K562 (cell line): Measurements from ENCODE around the gene AIDA. TPM values are rescaled to one million over a fixed set of nuclear protein-coding genes. Genes with fewer than 3 reads are reported as not detected.

ENCODE experiments used
- ATAC-seq: fragments of 200-7000 bp; cut with Tn5 transposase; 3 replicates; pipeline ENCODE4 v1.9.1; 2020; ENCODE audit warnings: moderate library complexity
- BruUV-seq: library from RNA; stranded (reverse); fragments of 400-500 nt; replicated peaks from 2 replicates; lab custom pipeline; 2021; lab: Mats Ljungman, UMichigan
- CTCF ChIA-PET: fragments of 300-600 bp; formaldehyde crosslinking; extraction: SDS; loops from one replicate; lab custom pipeline; 2021; ENCODE audit warnings: low intra/inter-chr PET ratio; lab: Yijun Ruan, JAX
- POLR2A ChIA-PET: fragments of 300-600, 350-650 bp; sonication (Branson Sonifier 250); formaldehyde crosslinking; extraction: SDS; loops from one replicate; lab custom pipeline; 2021; ENCODE audit warnings: antibody characterized with exemption, inconsistent platforms; lab: Yijun Ruan, JAX
- DNase-seq, 4 experiments: peaks; one replicate each; pipeline versions ENCODE4 v3.0.0 to v3.0.0-alpha.2; 2011 to 2018; ENCODE audit warnings: low spot score in 3 of 4, mixed read lengths in 3 of 4; ENCODE audit errors: extremely low read depth in 1 of 4
- FAIRE-seq: peaks from 2 replicates; lab custom pipeline; 2011; peaks lifted over from hg19 to GRCh38; lab: Jason Lieb, UNC
- H2AFZ ChIP-seq: 2 replicates; pipeline ENCODE4 v1.6.0; 2011; ENCODE audit warnings: low read depth, low read length, control low read depth, inconsistent platforms
- H3K27ac ChIP-seq: fragments of 200-600 bp; 3 replicates; pipeline ENCODE4 v1.8.0; 2011; ENCODE audit warnings: low read depth, mild to moderate bottlenecking, control low read depth, inconsistent platforms, low read length, moderate library complexity, mixed read lengths; ENCODE audit errors: extremely low read depth
- H3K27me3 ChIP-seq, 2 experiments: fragments of 300-600 bp in 1 of 2; 2 replicates in 1 of 2; 3 replicates in 1 of 2; pipeline versions ENCODE4 v1.6.0 to v1.8.0; 2011; ENCODE audit warnings: inconsistent platforms in 2 of 2, low read length in 2 of 2, mild to moderate bottlenecking in 1 of 2, mixed read lengths in 1 of 2, moderate library complexity in 1 of 2; ENCODE audit not compliant: control insufficient read depth in 2 of 2, insufficient read depth in 2 of 2
- H3K36me3 ChIP-seq: fragments of 300-600 bp; 3 replicates; pipeline ENCODE4 v1.8.0; 2011; ENCODE audit warnings: mild to moderate bottlenecking, low read length, inconsistent platforms; ENCODE audit not compliant: control insufficient read depth, insufficient read depth
- H3K4me1 ChIP-seq, 2 experiments: fragments of 200-600 bp in 1 of 2; replicated peaks in 1 of 2; 2 replicates in 1 of 2; 3 replicates in 1 of 2; pipeline versions ENCODE4 v1.5.1 to v1.8.0; 2011; ENCODE audit warnings: inconsistent platforms in 2 of 2, low read length in 2 of 2, mild to moderate bottlenecking in 1 of 2, mixed read lengths in 1 of 2, moderate library complexity in 1 of 2; ENCODE audit not compliant: control insufficient read depth in 2 of 2, insufficient read depth in 2 of 2
- H3K4me2 ChIP-seq: 2 replicates; pipeline ENCODE4 v1.6.1; 2011; ENCODE audit warnings: low read length, control low read depth, inconsistent platforms, mixed read lengths; ENCODE audit not compliant: insufficient read depth
- H3K4me3 ChIP-seq: fragments of 200-600 bp; sonication (generic), shearing (Covaris generic); 2 replicates; pipeline ENCODE4 v1.5.1; 2016; ENCODE audit warnings: control low read depth, inconsistent platforms
- H3K79me2 ChIP-seq: fragments of 200-600 bp; 3 replicates; pipeline ENCODE4 v1.8.0; 2011; ENCODE audit warnings: low read length, inconsistent platforms; ENCODE audit not compliant: control insufficient read depth, insufficient read depth
- H3K9ac ChIP-seq, 2 experiments: 2 replicates each; pipeline versions ENCODE4 v1.6.0 to v1.6.1; 2011; ENCODE audit warnings: low read depth in 2 of 2, low read length in 2 of 2, control low read depth in 1 of 2, inconsistent platforms in 1 of 2, mild to moderate bottlenecking in 1 of 2, mixed read lengths in 1 of 2; ENCODE audit not compliant: insufficient read depth in 1 of 2
- H3K9me1 ChIP-seq: one replicate; pipeline ENCODE4 v1.6.0; 2011; ENCODE audit warnings: inconsistent platforms, mild to moderate bottlenecking, low read length, moderate library complexity; ENCODE audit not compliant: control insufficient read depth, insufficient read depth
- H3K9me3 ChIP-seq: replicated peaks from 2 replicates; pipeline ENCODE4 v1.5.1; 2011; ENCODE audit warnings: low read depth, low read length, inconsistent platforms; ENCODE audit not compliant: control insufficient read depth, insufficient read depth
- H4K20me1 ChIP-seq: replicated peaks from 2 replicates; pipeline ENCODE4 v1.6.1; 2011; ENCODE audit warnings: low read length, inconsistent platforms, mixed read lengths; ENCODE audit not compliant: control insufficient read depth, insufficient read depth
- ARID4B ChIP-seq: sonication (generic); formaldehyde crosslinking; IDR thresholded peaks from 2 replicates; pipeline ENCODE4 v1.8.0; 2022; ENCODE audit warnings: mild to moderate bottlenecking, missing genetic modification reagents
- BHLHE40 ChIP-seq: IDR thresholded peaks from 2 replicates; pipeline ENCODE4 v1.6.1; 2011; ENCODE audit warnings: low read length, improper control_type of control experiment
- CAMTA2 ChIP-seq: fragments of 250-450 bp; sonication (Bioruptor Pico); conservative IDR thresholded peaks from 2 replicates; pipeline ENCODE4 v1.5.1; 2022
- MTF1 ChIP-seq: fragments of 250-450 bp; sonication (Bioruptor Pico); IDR thresholded peaks from 2 replicates; pipeline ENCODE4 v1.9.0; 2021; ENCODE audit warnings: moderate library complexity, mild to moderate bottlenecking, inconsistent platforms, borderline replicate concordance
- NR4A1 ChIP-seq, 2 experiments: fragments of 250-450 bp in 1 of 2; fragments of 450-650 bp in 1 of 2; sonication (Bioruptor Pico) in 1 of 2; IDR thresholded peaks; 2 replicates each; pipeline versions ENCODE4 v1.4.0 to v1.6.1; 2016 to 2020; ENCODE audit warnings: mild to moderate bottlenecking in 2 of 2, missing compliant biosample characterization in 1 of 2, missing genetic modification characterization in 1 of 2, moderate library complexity in 1 of 2
- POLR2G ChIP-seq: fragments of 200-400 bp; formaldehyde crosslinking; IDR thresholded peaks from 2 replicates; pipeline ENCODE4 v1.6.1; 2017; ENCODE audit warnings: low read depth, mild to moderate bottlenecking, antibody characterized with exemption, low read length, moderate library complexity
- RFX5 ChIP-seq: IDR thresholded peaks from 2 replicates; pipeline ENCODE4 v1.6.1; 2011; ENCODE audit warnings: low read depth, mild to moderate bottlenecking, improper control_type of control experiment, low read length
- THAP12 ChIP-seq: fragments of 250-450 bp; sonication (Bioruptor Pico); IDR thresholded peaks from 2 replicates; pipeline ENCODE4 v1.9.0; 2021; ENCODE audit warnings: mild to moderate bottlenecking, inconsistent platforms
- ZNF263 ChIP-seq: sonication (generic); formaldehyde crosslinking; IDR thresholded peaks from 2 replicates; pipeline ENCODE4 v1.8.0; 2022; ENCODE audit warnings: mild to moderate bottlenecking, missing genetic modification reagents, borderline replicate concordance
- WGBS: fragments of 100-300 bp; shearing (Covaris generic); methylation state at CpG from one replicate; pipeline ENCODE4 v1.1.6; 2016; ENCODE audit warnings: low coverage, mixed read lengths; ENCODE audit not compliant: insufficient coverage; ENCODE audit errors: missing lambda C conversion rate; 5-methylcytosine and 5-hydroxymethylcytosine counted together
- in situ Hi-C: fragments of 300-500 bp; cut with MboI; formaldehyde crosslinking; loops from 4 replicates; pipeline ENCODE4 v1.15.0; 2018; ENCODE audit warnings: inconsistent platforms, mixed read lengths
- intact Hi-C: fragments of 100-400 bp; cut with micrococcal nuclease; formaldehyde crosslinking; loops from 2 replicates; pipeline ENCODE4 v1.14.2; 2022
- polyA plus RNA-seq, 8 experiments: library from polyadenylated mRNA; depleted of rRNA in 4 of 8; stranded (reverse) in 5 of 8; unstranded in 3 of 8; fragments of >200 nt; fragmentation: Nextera tagmentation in 2 of 8; fragmentation: Illumina TruSeq in 1 of 8; extraction: Ambion mirVana in 2 of 8; extraction: Trizol in 1 of 8; gene quantifications; 2 replicates each; pipeline versions ENCODE4 v1.2.1 to v1.2.3, GENCODE V29; 2011 to 2014; ENCODE audit warnings: inconsistent platforms in 1 of 8, missing spikeins in 1 of 8
- total RNA-seq, 7 experiments: library from RNA; depleted of rRNA in 6 of 7; stranded (reverse); fragments of >200 nt in 6 of 7; fragmentation: Illumina TruSeq in 2 of 7; extraction: Trizol in 2 of 7; gene quantifications; 2 replicates each; pipeline versions ENCODE4 v1.2.1 to v1.2.3, GENCODE V29; 2011 to 2021; ENCODE audit warnings: low replicate concordance in 1 of 7
- TF ChIP-seq, protein P1 (sequence below): sonication (generic); formaldehyde crosslinking; IDR thresholded peaks from 2 replicates; pipeline ENCODE4 v1.8.0; 2023; ENCODE audit warnings: mild to moderate bottlenecking, missing genetic modification reagents

AIDA gene
- total and polyA plus RNA-seq, 9 of the 15 experiments (the other 6 are each of a cell fraction or from before 2014, with no cell fraction given) = 18.2 to 77.9 (median 24.9) TPM

DNA sequence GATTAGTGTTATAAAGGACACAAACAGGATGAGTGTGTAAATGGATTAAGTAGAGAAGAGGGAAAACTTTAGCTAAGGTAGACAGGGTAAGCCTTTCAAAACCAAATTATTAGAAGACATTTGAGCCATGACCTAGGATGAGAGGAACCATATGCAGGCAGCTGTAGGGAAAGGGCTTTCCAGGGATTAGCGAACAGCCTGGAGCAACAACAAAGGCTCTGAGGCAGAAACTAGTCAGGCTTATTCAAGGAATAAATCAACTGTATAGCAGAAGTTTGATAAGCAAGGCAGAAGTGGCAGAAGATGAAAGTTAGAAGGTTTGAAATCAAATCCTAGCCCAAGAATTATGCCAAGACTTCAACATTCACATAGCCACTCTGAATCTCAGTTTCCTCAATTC, 21.3 kb downstream of the AIDA start (continued):
- TF ChIP-seq NR4A1 (CRISPR knock-in tag; IDR thresholded peaks at IDR 0.05) (no peak), NR4A1 (tag; IDR thresholded peaks at IDR 0.05) (no peak), MTF1 (CRISPR knock-in tag) (no peak), ZNF263 (CRISPR knock-in tag) (no peak), THAP12 (CRISPR knock-in tag) (no peak)

DNA sequence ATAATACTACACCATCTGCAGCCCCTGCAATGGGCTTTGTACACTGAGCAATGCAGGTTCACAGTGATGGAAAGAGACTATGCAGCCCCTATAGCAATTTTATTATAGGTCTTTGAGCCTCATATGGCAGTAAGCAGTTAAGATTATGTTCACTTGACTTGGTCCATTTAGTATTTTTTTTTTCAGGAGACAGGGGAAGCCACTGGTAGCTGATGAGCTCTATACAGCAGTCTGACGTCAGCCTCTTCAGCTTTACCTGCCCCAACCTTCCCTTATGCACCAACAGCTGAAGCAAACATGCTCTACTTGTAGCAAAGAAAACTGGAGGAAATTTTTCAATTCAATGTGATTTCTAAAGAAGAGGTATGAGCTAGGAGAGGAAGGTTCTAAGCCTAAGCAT, 32.2 kb downstream of the AIDA start:
- in situ Hi-C loops = no loop called here
- POLR2A ChIA-PET = interaction anchor here (0.6 to 1.0 kb wide), 2 partner anchors 14 to 101 kb away, joined by 3 read pairs; no protein-coding TSS in a partner anchor
- 73% methylated on average over 1 of the region's 1 CpG for WGBS
- TF ChIP-seq ARID4B (CRISPR knock-in tag) = no peak
- no peak for TF ChIP-seq RFX5
- no peak for TF ChIP-seq POLR2G
- no peak for TF ChIP-seq CAMTA2
- no peak for TF ChIP-seq BHLHE40
- TF ChIP-seq, protein P1, sequence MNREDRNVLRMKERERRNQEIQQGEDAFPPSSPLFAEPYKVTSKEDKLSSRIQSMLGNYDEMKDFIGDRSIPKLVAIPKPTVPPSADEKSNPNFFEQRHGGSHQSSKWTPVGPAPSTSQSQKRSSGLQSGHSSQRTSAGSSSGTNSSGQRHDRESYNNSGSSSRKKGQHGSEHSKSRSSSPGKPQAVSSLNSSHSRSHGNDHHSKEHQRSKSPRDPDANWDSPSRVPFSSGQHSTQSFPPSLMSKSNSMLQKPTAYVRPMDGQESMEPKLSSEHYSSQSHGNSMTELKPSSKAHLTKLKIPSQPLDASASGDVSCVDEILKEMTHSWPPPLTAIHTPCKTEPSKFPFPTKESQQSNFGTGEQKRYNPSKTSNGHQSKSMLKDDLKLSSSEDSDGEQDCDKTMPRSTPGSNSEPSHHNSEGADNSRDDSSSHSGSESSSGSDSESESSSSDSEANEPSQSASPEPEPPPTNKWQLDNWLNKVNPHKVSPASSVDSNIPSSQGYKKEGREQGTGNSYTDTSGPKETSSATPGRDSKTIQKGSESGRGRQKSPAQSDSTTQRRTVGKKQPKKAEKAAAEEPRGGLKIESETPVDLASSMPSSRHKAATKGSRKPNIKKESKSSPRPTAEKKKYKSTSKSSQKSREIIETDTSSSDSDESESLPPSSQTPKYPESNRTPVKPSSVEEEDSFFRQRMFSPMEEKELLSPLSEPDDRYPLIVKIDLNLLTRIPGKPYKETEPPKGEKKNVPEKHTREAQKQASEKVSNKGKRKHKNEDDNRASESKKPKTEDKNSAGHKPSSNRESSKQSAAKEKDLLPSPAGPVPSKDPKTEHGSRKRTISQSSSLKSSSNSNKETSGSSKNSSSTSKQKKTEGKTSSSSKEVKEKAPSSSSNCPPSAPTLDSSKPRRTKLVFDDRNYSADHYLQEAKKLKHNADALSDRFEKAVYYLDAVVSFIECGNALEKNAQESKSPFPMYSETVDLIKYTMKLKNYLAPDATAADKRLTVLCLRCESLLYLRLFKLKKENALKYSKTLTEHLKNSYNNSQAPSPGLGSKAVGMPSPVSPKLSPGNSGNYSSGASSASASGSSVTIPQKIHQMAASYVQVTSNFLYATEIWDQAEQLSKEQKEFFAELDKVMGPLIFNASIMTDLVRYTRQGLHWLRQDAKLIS (CRISPR knock-in tag) = no peak

More for the DNA sequence above, 32.2 kb downstream of the AIDA start:
- intact Hi-C loops = no loop called here
- no peak for ATAC-seq
- Histone ChIP-seq H3K27ac (no peak overlapping the region), H3K27me3 (no peaks in the 10 kb centered on the region), H3K4me3 (no peak overlapping the region), H3K9me1 (no peaks in the 10 kb centered on the region), H2AFZ (no peak overlapping the region), H3K4me2 (no peak overlapping the region), H4K20me1 (no peaks in the 10 kb centered on the region), H3K9ac (no peak overlapping the region), H3K79me2 (no peaks in the 10 kb centered on the region), H3K9me3 (no peaks in the 10 kb centered on the region), H3K4me1 (no peaks in the 10 kb centered on the region), H3K36me3 (peaks cover 16% of the 10 kb centered on the region; the same call in 2 of the 3 replicates)
- no TSS peak for BruUV-seq
- no peak for DNase-seq
- CTCF ChIA-PET = no interaction called here
- FAIRE-seq = no peak
